ENCODE results near the gene TMEM236. TPM values are rescaled to one million over a fixed set of nuclear protein-coding genes. Genes with fewer than 3 reads are reported as not detected.

The TMEM236 gene
- polyA plus RNA-seq, 1 of the 3 experiments (the other 2 are of a cell fraction), result 0.02 TPM

- POLR2A ChIA-PET, result no interaction called here
- no peaks in the 10 kb centered on the region for H4K20me1 ChIP-seq (ENCODE audit: insufficient read depth)
- H3F3A ChIP-seq (replicated peaks; ENCODE audit: insufficient read depth), result peaks cover 40% of the 10 kb centered on the region
- H3K4me2 ChIP-seq, result peak overlapping the region; percentile 73
- peak overlapping the region; percentile 30 for H2AFZ ChIP-seq (ENCODE audit: low read depth)
- no peaks in the 10 kb centered on the region for H3K9me2 ChIP-seq
- H3K9ac ChIP-seq, result peak overlapping the region; percentile 47; the same call in 1 of the 2 replicates
- peaks cover 16 to 36% of the 10 kb centered on the region in 2 experiments; a peak in 3 of 4 replicates for H3K4me1 ChIP-seq (ENCODE audit: control insufficient read depth in 1 of 2, insufficient read depth in 2 of 2, low read depth in 1 of 2, low read length in 1 of 2)
- peak overlapping the region; percentile 31 to 82; a peak in 3 of 4 replicates for H3K27ac ChIP-seq (ENCODE audit: low read depth in 2 of 2, low read length in 1 of 2)
- no peaks in the 10 kb centered on the region for H3K79me2 ChIP-seq (ENCODE audit: insufficient read depth)
- H3K9me3 ChIP-seq, result no peaks in the 10 kb centered on the region
- CTCF ChIA-PET, result interaction anchor here (0.7 kb wide), 1 partner anchor 451 kb away, joined by 3 read pairs; no protein-coding TSS in a partner anchor
- 25% methylated on average over 7 of the region's 13 CpGs for WGBS (ENCODE audit: low lambda C conversion rate)
- no peaks in the 10 kb centered on the region for H3K27me3 ChIP-seq (ENCODE audit: insufficient read depth)
- 0 out of 4 replicates have a peak overlapping the region, but pooled peaks of 1 of the 2 experiments have one; percentile 21 for H3K4me3 ChIP-seq (ENCODE audit: low read depth in 2 of 2, low read length in 1 of 2)
- no peak for DNase-seq
- no peaks in the 10 kb centered on the region for H3K36me3 ChIP-seq (replicated peaks in 1 of 2; ENCODE audit: control insufficient read depth in 1 of 2, insufficient read depth in 2 of 2, low read length in 1 of 2)
- TF ChIP-seq MXI1 (IDR thresholded peaks at IDR 0.05; ENCODE audit: low read depth, low read length), result no peak
- TF ChIP-seq RCOR1 (IDR thresholded peaks at IDR 0.05; ENCODE audit: low read length), result no peak
- peak; percentile 82 for TF ChIP-seq TEAD4 (IDR thresholded peaks at IDR 0.05; ENCODE audit: borderline replicate concordance, insufficient read depth)
- no peak for TF ChIP-seq USF2 (IDR thresholded peaks at IDR 0.05; ENCODE audit: borderline replicate concordance, low read depth, low read length)
- TF ChIP-seq RAD21 (IDR thresholded peaks at IDR 0.05; ENCODE audit: low read length), result no peak
- TF ChIP-seq EZH2phosphoT487 (IDR thresholded peaks at IDR 0.05; ENCODE audit: borderline replicate concordance, low read depth), result no peak
- peak; percentile 30; the same call in 1 of the 2 replicates for TF ChIP-seq MEF2A (IDR thresholded peaks at IDR 0.05; ENCODE audit: borderline replicate concordance, low read depth)
- no peak for TF ChIP-seq GABPA (IDR thresholded peaks at IDR 0.05; ENCODE audit: low read depth)
- TF ChIP-seq POLR2AphosphoS5 (IDR thresholded peaks at IDR 0.05; ENCODE audit: low read depth, low read length), result peak; percentile 57; the same call in 1 of the 2 replicates
- TF ChIP-seq SMC3 (IDR thresholded peaks at IDR 0.05; ENCODE audit: low read depth, low read length), result no peak
- TF ChIP-seq FOXJ3 (CRISPR knock-in tag; IDR thresholded peaks at IDR 0.05), result no peak
- no peak for TF ChIP-seq NRF1 (IDR thresholded peaks at IDR 0.05; ENCODE audit: low read depth, low read length)
- no peak for TF ChIP-seq FOXM1 (IDR thresholded peaks at IDR 0.05; ENCODE audit: low read depth)
- TF ChIP-seq TCF12 (IDR thresholded peaks at IDR 0.05), result peak; percentile 85
- TF ChIP-seq GATA2 (CRISPR knock-in tag; IDR thresholded peaks at IDR 0.05), result no peak
- TF ChIP-seq ELF1 (IDR thresholded peaks at IDR 0.05), result no peak
- TF ChIP-seq RXRA (IDR thresholded peaks at IDR 0.05; ENCODE audit: borderline replicate concordance, low read depth), result no peak
- TF ChIP-seq NFIC (IDR thresholded peaks at IDR 0.05; ENCODE audit: borderline replicate concordance), result peak; percentile 50; the same call in 1 of the 2 replicates
- TF ChIP-seq JUND (IDR thresholded peaks at IDR 0.05), result peak; percentile 96
- TF ChIP-seq, protein P1, sequence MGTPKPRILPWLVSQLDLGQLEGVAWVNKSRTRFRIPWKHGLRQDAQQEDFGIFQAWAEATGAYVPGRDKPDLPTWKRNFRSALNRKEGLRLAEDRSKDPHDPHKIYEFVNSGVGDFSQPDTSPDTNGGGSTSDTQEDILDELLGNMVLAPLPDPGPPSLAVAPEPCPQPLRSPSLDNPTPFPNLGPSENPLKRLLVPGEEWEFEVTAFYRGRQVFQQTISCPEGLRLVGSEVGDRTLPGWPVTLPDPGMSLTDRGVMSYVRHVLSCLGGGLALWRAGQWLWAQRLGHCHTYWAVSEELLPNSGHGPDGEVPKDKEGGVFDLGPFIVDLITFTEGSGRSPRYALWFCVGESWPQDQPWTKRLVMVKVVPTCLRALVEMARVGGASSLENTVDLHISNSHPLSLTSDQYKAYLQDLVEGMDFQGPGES (IDR thresholded peaks at IDR 0.05; ENCODE audit: low read depth, low read length), result no peak
- no peak for TF ChIP-seq YY1 (IDR thresholded peaks at IDR 0.05; ENCODE audit: low read depth)
- TF ChIP-seq CHD2 (IDR thresholded peaks at IDR 0.05; ENCODE audit: low read length, partially characterized antibody), result no peak
- TF ChIP-seq, protein P2, sequence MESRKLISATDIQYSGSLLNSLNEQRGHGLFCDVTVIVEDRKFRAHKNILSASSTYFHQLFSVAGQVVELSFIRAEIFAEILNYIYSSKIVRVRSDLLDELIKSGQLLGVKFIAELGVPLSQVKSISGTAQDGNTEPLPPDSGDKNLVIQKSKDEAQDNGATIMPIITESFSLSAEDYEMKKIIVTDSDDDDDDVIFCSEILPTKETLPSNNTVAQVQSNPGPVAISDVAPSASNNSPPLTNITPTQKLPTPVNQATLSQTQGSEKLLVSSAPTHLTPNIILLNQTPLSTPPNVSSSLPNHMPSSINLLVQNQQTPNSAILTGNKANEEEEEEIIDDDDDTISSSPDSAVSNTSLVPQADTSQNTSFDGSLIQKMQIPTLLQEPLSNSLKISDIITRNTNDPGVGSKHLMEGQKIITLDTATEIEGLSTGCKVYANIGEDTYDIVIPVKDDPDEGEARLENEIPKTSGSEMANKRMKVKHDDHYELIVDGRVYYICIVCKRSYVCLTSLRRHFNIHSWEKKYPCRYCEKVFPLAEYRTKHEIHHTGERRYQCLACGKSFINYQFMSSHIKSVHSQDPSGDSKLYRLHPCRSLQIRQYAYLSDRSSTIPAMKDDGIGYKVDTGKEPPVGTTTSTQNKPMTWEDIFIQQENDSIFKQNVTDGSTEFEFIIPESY (IDR thresholded peaks at IDR 0.05; ENCODE audit: borderline replicate concordance, low read depth), result no peak
- no peak for TF ChIP-seq TAF1 (IDR thresholded peaks at IDR 0.05; ENCODE audit: borderline replicate concordance, low read depth, low read length)
- TF ChIP-seq CTCF (IDR thresholded peaks at IDR 0.05), result peak; percentile 7; the same call in 1 of the 2 replicates
- TF ChIP-seq EP300 (IDR thresholded peaks at IDR 0.05; ENCODE audit: borderline replicate concordance in 1 of 2, low read depth in 1 of 2, low read length in 1 of 2), result peak in 1 of 2 experiments; percentile 72; a peak in 2 of 4 replicates
- TF ChIP-seq, protein P3, sequence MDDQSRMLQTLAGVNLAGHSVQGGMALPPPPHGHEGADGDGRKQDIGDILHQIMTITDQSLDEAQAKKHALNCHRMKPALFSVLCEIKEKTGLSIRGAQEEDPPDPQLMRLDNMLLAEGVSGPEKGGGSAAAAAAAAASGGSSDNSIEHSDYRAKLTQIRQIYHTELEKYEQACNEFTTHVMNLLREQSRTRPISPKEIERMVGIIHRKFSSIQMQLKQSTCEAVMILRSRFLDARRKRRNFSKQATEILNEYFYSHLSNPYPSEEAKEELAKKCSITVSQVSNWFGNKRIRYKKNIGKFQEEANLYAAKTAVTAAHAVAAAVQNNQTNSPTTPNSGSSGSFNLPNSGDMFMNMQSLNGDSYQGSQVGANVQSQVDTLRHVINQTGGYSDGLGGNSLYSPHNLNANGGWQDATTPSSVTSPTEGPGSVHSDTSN (IDR thresholded peaks at IDR 0.05), result peak; percentile 84
These were observed 35.3 kb downstream of the TMEM236 start for GRCh38 chr10:17787087-17787961.

Data from SK-N-SH (cell line).